GM21526 (cell line): ENCODE results near the gene KRR1.

ENCODE experiments used
- ATAC-seq: cut with Tn5 transposase; IDR thresholded peaks from one replicate; pipeline ENCODE4 v1.9.1; 2021; ENCODE audit warnings: moderate library complexity; ENCODE audit not compliant: unreplicated experiment, low FRiP score

The KRR1 gene

DNA sequence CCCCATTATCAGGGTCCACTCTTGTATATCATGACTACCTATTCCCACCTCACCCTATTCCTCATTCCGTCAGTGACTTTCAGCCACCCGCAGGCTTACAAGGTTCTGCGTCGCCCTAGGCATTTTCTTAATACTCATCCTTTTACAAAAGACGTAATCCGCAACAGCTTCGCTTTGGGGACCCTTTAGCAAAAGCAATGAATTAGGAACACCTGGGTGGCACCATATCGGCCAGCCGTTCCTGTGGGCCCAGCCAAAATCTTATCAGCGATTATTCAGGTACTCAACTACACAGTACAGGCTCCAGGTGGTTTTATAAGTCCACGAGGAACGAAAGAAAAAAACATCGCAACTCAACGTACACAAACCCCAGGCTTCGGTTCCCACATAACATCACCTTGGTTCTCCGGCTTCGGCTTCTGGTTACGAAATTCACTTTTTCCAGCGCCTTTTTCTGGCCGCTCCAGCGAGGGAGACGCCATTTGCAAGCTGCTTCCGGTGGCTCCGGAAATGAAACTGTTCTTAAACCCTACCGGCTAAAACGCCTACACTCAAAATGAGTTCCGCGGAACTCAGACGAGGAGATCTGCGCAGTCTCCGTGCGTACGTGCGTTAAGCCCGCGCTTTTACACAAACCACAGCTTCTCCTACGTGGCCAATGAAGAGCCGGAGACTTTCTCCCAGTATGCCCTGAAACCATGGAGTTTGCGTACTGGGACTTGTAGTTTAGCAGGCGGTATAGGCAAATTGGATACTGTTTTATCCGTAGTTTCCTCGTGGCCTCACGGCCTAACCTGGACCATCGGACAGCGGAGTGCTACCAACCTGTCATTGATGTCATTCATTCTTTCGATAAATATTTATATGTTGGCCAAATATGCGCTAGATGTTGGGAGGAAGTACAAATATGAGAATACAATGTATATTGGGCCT lies at the start of gene KRR1:
Gene KRR1 (minus strand): TSS at position 494 of the 933 bp plus-strand sequence. CDS start 12 bp downstream, at position 482.
- peak; percentile 94 for ATAC-seq

DNA sequence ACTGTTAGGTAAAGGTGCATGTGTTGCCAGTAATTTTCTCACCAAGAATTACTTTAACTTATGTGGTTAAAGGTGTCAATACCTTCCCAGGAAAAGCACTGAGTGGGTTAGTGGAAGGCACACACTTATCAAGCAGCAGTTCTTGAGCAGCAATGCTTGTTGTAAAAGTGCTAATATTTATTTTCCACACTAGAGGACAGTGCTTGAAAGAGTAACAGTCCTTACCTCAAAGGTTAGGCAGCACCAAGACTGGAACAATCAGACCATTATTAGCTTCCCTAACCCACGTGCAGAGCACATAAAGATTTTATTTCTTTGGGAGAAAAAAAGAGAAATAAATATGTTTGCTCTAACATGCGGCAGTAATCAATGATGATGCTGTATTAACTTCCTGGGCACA lies 48.8 kb upstream of the KRR1 start:
- no peak for ATAC-seq

GRCh38 chr12:75558287-75558686 lies 46.9 kb upstream of the KRR1 start:
- ATAC-seq = no peak

DNA sequence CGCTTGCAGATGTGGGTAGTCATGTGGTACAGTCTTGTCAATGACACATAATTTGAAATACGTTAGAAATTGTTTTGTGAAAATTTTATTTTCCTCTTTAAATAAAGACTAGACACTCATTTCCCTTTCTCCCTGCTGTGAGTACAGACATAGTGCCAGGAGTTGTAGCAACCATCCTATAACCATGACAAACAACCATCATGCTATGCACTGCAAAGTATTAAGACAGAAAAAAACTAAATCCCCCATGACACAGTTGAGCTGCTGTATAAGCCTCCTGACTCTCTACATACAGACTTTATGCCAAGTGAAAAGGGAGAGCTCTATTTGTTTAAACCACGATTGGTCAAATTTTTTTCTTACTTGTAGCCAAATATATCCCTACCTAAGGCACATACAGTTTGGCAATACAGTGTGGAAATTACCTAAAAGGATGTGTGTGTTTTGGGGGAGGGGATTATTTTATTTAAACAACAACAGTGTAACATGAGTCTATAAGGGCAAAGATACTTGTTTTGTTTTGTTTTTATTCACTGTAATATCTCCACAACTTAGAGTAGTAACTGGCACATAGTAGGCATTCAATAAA lies 45.0 kb upstream of the KRR1 start:
- ATAC-seq = no peak

- ATAC-seq = no peak
Measured at GRCh38 chr12:75554556-75554880, 43.1 kb upstream of the KRR1 start.

DNA sequence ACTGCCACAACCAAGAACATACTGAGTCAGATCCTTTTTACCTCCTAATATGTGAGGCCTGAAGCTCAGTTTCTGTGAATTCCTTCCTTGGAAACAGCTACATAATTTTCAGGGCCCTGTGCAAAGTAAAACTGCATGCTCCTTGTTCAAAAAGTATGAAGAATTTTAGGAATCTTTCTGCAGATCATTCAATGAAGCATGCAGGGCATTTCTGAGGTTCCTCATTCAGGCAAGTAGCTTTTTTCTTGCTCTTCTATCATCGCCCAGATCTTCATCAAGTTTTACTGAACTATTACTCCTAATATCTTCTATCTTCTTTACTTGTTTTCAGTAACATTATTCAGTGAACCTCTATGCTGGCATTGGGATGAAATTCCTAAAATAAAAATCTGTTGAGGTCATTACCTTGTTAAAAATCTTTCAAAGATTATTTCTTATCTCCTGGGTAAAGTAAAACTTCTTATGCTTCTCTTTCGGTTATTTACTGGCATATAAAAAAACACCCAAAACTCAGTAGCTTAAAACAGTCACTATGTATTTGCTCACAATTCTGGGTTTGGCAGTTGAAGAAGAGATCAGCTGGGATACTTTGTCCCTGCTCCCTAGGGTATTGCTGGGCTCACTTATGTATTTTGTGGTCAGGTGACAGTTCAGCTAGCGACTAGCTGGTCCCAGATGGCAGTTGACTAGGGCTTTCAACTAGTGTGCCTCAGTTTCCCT lies 42.6 kb upstream of the KRR1 start:
- ATAC-seq = no peak

GRCh38 chr12:75553398-75553797 lies 42.0 kb upstream of the KRR1 start:
- no peak for ATAC-seq

DNA sequence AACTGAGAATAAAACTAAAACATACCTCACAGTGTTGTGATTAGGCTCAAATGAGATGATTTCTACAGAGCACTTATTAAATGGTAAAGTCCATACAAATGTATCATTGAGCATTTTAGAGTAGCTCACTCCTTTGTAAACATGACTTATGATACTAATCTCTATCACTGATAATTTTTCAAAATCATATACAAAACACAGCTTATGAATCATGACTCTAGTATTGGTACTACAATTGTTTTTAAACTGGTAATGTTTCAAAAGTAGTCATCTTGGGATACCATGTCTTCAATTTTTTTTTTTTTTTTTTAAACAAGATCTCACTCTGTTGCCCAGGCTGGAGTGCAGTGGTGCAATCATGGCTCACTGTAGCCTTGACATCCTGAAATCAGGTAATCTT lies 40.1 kb upstream of the KRR1 start:
- ATAC-seq = no peak

GRCh38 chr12:75550401-75551240 lies 39.2 kb upstream of the KRR1 start:
- no peak for ATAC-seq

- ATAC-seq = no peak
Measured at GRCh38 chr12:75549989-75550388, 38.6 kb upstream of the KRR1 start.

- ATAC-seq = no peak
Measured at GRCh38 chr12:75548879-75549278, 37.5 kb upstream of the KRR1 start.

DNA sequence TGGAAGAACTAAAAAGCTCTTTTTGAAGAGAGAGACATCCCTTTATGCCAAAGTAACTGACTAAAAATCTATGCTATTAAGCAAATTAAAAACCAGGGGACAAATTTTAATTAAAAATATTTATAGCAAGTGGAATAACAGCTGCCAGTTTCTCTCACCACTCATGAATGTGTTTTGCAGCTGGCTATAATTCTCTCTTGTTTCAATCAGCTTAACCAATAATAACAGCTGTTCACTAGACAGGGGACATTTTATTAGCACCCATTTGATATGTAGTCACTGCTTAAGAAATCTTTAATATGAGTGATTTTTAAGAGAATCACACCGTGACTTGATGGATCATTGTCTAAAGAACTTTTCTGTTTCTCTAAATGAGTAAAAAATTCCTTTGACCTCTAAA lies 34.2 kb upstream of the KRR1 start:
- ATAC-seq = no peak

DNA sequence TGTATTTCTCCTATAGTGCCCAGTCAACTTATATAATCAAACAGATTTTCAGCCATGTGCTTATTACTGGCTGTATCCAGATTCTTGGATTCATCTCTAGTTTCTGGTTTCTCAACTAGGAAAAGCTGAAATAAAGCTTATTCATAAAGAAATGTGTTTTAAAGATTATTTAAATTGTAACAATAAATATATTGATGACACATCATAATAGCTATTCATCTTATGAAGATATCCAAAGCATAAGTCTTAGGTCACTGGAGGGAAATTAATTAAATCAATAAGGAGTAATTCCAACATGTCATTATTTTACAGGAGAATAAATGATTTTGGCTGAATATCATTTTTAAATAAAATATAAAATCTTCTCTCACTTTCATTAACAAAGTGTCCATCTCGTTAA lies 32.1 kb upstream of the KRR1 start:
- no peak for ATAC-seq

DNA sequence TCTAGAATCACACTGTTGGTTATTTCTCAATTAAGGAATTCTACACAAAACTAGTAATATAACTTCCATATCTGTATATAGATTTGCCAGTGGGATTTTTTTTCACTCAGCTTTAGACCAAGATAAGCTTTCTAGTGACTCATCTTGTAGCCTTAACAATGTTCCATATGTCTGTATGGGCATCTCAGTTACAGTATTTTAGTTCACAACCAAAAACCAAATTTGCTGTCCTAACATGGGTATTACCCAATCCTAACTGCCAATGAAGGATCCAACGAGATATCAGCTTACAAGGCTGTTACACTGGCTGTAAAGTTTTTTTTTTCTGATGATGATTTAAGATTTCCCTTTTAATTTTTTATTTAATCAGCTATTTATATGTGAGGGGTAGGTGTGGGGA lies 31.5 kb upstream of the KRR1 start:
- ATAC-seq = no peak

- no peak for ATAC-seq
Measured at GRCh38 chr12:75539889-75540288, 28.5 kb upstream of the KRR1 start.

- no peak for ATAC-seq
Measured at GRCh38 chr12:75533239-75533638, 21.8 kb upstream of the KRR1 start.

DNA sequence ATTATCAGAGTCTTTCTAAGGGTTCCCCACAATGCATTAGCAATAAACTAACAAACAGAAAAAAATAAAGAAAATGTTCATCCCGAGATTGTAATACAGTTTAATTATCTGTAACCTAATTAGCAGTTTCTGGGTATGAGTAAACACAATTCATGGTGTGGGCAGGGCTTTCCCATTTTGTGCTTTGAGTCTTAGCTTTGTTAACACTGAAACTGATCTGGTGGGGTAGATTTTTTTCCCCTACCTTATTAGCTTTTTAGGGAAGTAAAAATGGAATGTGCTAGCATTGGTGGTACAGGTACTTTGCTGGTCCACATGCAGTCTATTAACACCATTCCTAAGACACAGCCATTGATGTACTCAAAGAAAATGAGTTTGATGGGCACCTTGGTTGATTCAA lies 18.4 kb upstream of the KRR1 start:
- ATAC-seq = no peak

DNA sequence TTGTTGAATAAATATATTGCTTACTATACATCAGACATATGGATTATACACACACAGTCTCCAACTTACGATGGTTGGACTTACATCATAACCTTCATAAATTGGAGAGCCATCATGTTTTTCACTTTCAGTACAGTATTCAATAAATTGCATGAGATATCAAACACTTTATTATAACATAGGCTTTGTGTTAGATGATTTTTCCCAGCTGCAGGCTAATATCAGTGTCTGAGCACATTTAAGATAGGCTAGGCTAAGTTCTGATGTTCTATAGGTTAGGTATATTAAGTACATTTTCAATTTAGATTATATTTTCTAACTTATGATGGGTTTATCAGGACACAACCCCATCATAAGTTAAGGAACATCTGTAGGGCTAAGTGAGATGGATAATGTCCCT lies 17.9 kb upstream of the KRR1 start:
- no peak for ATAC-seq

GRCh38 chr12:75528692-75529091 lies 17.3 kb upstream of the KRR1 start:
- no peak for ATAC-seq

GRCh38 chr12:75528272-75528671 lies 16.9 kb upstream of the KRR1 start:
- no peak for ATAC-seq
